HFFc6 (cell line): Measurements from ENCODE around the gene VSTM1. TPM values are rescaled to one million over a fixed set of nuclear protein-coding genes. Genes with fewer than 3 reads are reported as not detected.

Experiments used
- DNase-seq: peaks from one replicate; pipeline ENCODE4 v3.0.0-alpha.2; 2018
- H3K27ac Mint-ChIP-seq: 2 replicates; pipeline ENCODE4 v1.8.0; 2020; ENCODE audit warnings: mild to moderate bottlenecking, mixed read lengths
- H3K27me3 Mint-ChIP-seq: 2 replicates; pipeline ENCODE4 v1.8.0; 2021; ENCODE audit warnings: mild to moderate bottlenecking, moderate library complexity, mixed read lengths; ENCODE audit not compliant: insufficient read depth
- H3K36me3 Mint-ChIP-seq: 2 replicates; pipeline ENCODE4 v1.8.0; 2021; ENCODE audit warnings: low read depth, mixed read lengths
- H3K4me1 Mint-ChIP-seq: 2 replicates; pipeline ENCODE4 v1.8.0; 2020; ENCODE audit warnings: low read depth, mixed read lengths
- H3K4me3 Mint-ChIP-seq: 2 replicates; pipeline ENCODE4 v1.8.0; 2020; ENCODE audit warnings: mild to moderate bottlenecking, moderate library complexity, mixed read lengths
- H3K9me3 Mint-ChIP-seq: 2 replicates; pipeline ENCODE4 v1.8.0; 2020; ENCODE audit warnings: mild to moderate bottlenecking, mixed read lengths
- CTCF ChIP-seq: fragments of 200-600 bp; sonication (generic); IDR thresholded peaks from 2 replicates; pipeline ENCODE4 v1.5.0; 2021; ENCODE audit warnings: antibody characterized with exemption, mild to moderate bottlenecking
- total RNA-seq, 6 experiments: library from RNA; stranded (reverse); fragmentation: NEBNext Ultra II Directional; extraction: Animal tissue kit (Norgen Biotek cat#: 25700); gene quantifications; 2 replicates in 1 of 6; 3 replicates in 5 of 6; pipeline ENCODE4 v1.2.3, GENCODE V29; 2021

Gene VSTM1
- total RNA-seq, 6 experiments from 2014 or later = 1.5 to 2.0 (median 1.8) TPM; not detected in 2

GRCh38 chr19:53991224-53992113 is 72.2 kb downstream of the VSTM1 start, which contains the start of gene CACNG6:
CACNG6 (plus strand) TSS chr19:53991637; CDS start chr19:53992878, 1,241 bp downstream.
- H3K27ac Mint-ChIP-seq = no peak within 1 kb of the TSS
- H3K9me3 Mint-ChIP-seq = no peaks in the 10 kb centered on the region
- H3K27me3 Mint-ChIP-seq = peaks cover 38% of the 10 kb centered on the region
- TF ChIP-seq CTCF = no peak
- peaks cover 14% of the 10 kb centered on the region; the same call in 1 of the 2 replicates for H3K4me1 Mint-ChIP-seq
- H3K4me3 Mint-ChIP-seq = peak within 1 kb of the TSS; percentile 57
- no peak for DNase-seq
- no peaks in the 10 kb centered on the region for H3K36me3 Mint-ChIP-seq

Other genes starting within 250 kb of the VSTM1 start
- gene NLRP12, start 239.6 kb downstream of the VSTM1 start, total RNA-seq = not detected
- 100 to 1,000 TPM; 304 to 350 (median 316) TPM for gene MYADM, start 196.0 kb downstream of the VSTM1 start, total RNA-seq
- gene PRKCG, start 181.7 kb downstream of the VSTM1 start, total RNA-seq = under 1 TPM in 2 of 6 experiments, not detected in 4; 0.23 to 0.28 TPM
- gene CACNG7, start 154.6 kb downstream of the VSTM1 start, total RNA-seq = 1 to 10 TPM in 1 of 6 experiments, under 1 TPM in 5; 0.38 to 1.2 (median 0.70) TPM
- gene CACNG8, start 101.0 kb downstream of the VSTM1 start, total RNA-seq = under 1 TPM; 0.09 to 0.48 (median 0.26) TPM
- gene CACNG6, start 72.3 kb downstream of the VSTM1 start, total RNA-seq = not detected
- not detected for gene TARM1, start 17.5 kb upstream of the VSTM1 start, total RNA-seq
- 1 to 10 TPM in 4 of 6 experiments, under 1 TPM in 2; 0.45 to 3.2 (median 2.4) TPM for gene OSCAR, start 36.9 kb upstream of the VSTM1 start, total RNA-seq
- 100 to 1,000 TPM; 114 to 173 (median 144) TPM for gene NDUFA3, start 39.0 kb upstream of the VSTM1 start, total RNA-seq
- gene TFPT, start 51.8 kb upstream of the VSTM1 start, total RNA-seq = 10 to 100 TPM in 5 of 6 experiments, 1 to 10 TPM in 1; 9.3 to 15.4 (median 14.5) TPM
- gene PRPF31, start 51.9 kb upstream of the VSTM1 start, total RNA-seq = 10 to 100 TPM; 66.1 to 92.5 (median 83.6) TPM
- gene CNOT3, start 73.9 kb upstream of the VSTM1 start, total RNA-seq = 10 to 100 TPM; 46.4 to 65.5 (median 59.6) TPM
- gene LENG1, start 95.8 kb upstream of the VSTM1 start, total RNA-seq = 1 to 10 TPM; 3.7 to 7.6 (median 6.2) TPM
- gene TMC4, start 109.3 kb upstream of the VSTM1 start, total RNA-seq = under 1 TPM; 0.43 to 0.70 (median 0.55) TPM
- 100 to 1,000 TPM; 263 to 354 (median 313) TPM for gene MBOAT7, start 125.7 kb upstream of the VSTM1 start, total RNA-seq
- gene TSEN34, start 127.4 kb upstream of the VSTM1 start, total RNA-seq = 10 to 100 TPM; 51.2 to 58.8 (median 54.4) TPM
- 1,000 to 10,000 TPM; 1,015 to 1,196 (median 1,082) TPM for gene RPS9, start 137.0 kb upstream of the VSTM1 start, total RNA-seq
- gene LILRB3, start 159.1 kb upstream of the VSTM1 start, total RNA-seq = not detected
- gene LILRA6, start 178.9 kb upstream of the VSTM1 start, total RNA-seq = not detected
- not detected for gene LILRB5, start 193.4 kb upstream of the VSTM1 start, total RNA-seq
- gene LILRB2, start 217.2 kb upstream of the VSTM1 start, total RNA-seq = not detected
- gene LILRA5, start 249.3 kb upstream of the VSTM1 start, total RNA-seq = not detected